SK-MEL-5 (cell line): Measurements from ENCODE around the gene LGALS1. TPM values are rescaled to one million over a fixed set of nuclear protein-coding genes. Genes with fewer than 3 reads are reported as not detected.
"Not testable (repeated sequence)": the region's sequence is repeated elsewhere in the genome, so short reads cannot be mapped to it uniquely, and the experiment has no call there.

Source experiments
- DNase-seq: peaks from one replicate; pipeline ENCODE4 v3.0.0-alpha.2; 2016; ENCODE audit warnings: low read depth, low spot score
- in situ Hi-C: cut with HindIII; loops from 2 replicates; pipeline ENCODE4 v1.10.0; 2016; ENCODE audit warnings: low sequenced_read_pairs, high pct_unique_total_duplicates, low pct_unique_long_range_greater_than_20kb
- total RNA-seq: library from RNA; depleted of rRNA; stranded (reverse); fragments of >200 nt; shearing (Covaris generic); gene quantifications from 2 replicates; pipeline ENCODE4 v1.2.3, GENCODE V29; 2014

Gene LGALS1
- total RNA-seq, 1 experiment from 2014 or later = 978 TPM

DNA sequence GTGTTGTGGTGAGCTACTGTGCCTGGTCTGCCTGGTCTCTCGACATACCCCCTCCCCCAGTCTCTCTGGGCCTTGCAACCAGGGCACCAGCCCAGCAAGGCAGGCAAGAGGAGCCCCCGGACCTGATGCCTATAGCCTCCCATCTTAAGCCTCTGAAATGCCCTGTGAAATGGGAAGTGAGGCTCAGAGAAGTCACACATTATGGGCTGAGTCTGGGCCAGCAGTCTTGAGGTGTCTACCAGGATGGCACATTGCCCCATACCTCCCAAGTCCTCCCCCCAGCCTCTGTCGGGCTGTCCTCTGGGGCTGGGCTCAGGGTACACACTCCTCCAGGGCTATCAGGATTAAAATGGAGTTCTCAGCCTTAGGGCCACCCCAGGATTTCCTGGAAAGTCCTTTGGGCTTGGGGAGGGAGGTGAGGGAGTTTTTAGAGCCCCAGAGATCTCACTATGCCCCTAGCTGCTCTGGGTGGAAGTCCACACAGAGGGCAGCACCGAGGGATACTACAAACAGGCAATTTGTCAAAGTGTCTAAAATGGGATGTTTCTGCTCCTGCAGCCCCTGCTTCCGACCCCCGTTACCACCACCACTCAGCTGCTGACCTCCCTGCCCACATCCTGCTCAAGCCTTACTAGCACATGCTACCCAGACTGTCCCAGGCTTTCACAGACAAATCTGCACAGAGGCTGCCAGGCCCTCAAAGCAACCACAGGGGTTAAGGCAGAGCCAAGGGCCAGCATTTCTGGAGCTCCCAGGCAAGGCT lies 39.1 kb upstream of the LGALS1 start:
- DNase-seq = no peak
- in situ Hi-C loops = no loop called here

- in situ Hi-C loops = no loop called here
- DNase-seq = no peak
Measured at GRCh38 chr22:37636949-37637273, 38.5 kb upstream of the LGALS1 start.

GRCh38 chr22:37638391-37639069 lies 36.9 kb upstream of the LGALS1 start:
- in situ Hi-C loops = no loop called here
- no peak for DNase-seq

GRCh38 chr22:37639070-37639760 lies 36.2 kb upstream of the LGALS1 start, which contains the start of gene SH3BP1:
Gene SH3BP1 (plus strand): TSS chr22:37639669. CDS start chr22:37639788, 119 bp downstream.
- DNase-seq = peak; percentile 60
- in situ Hi-C loops = no loop called here

- in situ Hi-C loops = no loop called here
- DNase-seq = no peak
Measured at GRCh38 chr22:37639771-37640590, 35.5 kb upstream of the LGALS1 start.

GRCh38 chr22:37640591-37641560 lies 34.6 kb upstream of the LGALS1 start:
- in situ Hi-C loops = no loop called here
- DNase-seq = no peak

GRCh38 chr22:37641561-37641949 lies 33.9 kb upstream of the LGALS1 start:
- no peak for DNase-seq
- in situ Hi-C loops = no loop called here

DNA sequence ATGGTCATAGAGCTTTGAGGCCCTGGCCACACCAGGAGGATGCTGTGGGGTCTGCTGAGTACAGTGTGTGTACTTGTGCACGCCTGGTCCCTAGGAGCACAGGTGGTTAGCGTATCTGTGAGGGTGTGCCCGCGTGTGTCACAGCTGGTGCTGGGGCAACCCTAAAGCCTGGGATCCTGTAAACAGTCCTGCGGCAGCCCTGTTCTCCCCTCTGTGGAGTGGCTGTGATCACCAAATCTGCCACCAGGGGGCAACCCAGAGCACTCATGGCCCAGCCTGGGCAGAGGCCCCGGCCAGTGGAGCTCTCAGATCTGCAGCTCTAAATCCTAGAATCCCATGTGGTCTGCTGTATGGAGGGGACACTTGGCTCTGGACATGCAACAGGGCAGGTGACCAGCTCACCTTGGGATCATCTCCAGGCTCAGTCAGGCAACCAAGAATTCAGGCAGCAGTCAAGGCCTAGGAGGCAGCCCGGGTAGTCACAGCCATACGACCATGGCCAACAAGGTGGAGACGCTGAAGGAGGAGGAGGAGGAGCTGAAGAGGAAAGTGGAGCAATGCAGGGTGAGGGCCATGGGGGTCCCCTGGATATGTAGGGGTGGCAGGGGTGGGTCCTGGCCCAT lies 32.1 kb upstream of the LGALS1 start:
- peak; percentile 85 for DNase-seq
- in situ Hi-C loops = no loop called here

- no peak for DNase-seq
- in situ Hi-C loops = no loop called here
Measured at GRCh38 chr22:37647317-37647716, 28.1 kb upstream of the LGALS1 start.

GRCh38 chr22:37647928-37648327 lies 27.5 kb upstream of the LGALS1 start:
- DNase-seq = no peak
- in situ Hi-C loops = no loop called here

DNA sequence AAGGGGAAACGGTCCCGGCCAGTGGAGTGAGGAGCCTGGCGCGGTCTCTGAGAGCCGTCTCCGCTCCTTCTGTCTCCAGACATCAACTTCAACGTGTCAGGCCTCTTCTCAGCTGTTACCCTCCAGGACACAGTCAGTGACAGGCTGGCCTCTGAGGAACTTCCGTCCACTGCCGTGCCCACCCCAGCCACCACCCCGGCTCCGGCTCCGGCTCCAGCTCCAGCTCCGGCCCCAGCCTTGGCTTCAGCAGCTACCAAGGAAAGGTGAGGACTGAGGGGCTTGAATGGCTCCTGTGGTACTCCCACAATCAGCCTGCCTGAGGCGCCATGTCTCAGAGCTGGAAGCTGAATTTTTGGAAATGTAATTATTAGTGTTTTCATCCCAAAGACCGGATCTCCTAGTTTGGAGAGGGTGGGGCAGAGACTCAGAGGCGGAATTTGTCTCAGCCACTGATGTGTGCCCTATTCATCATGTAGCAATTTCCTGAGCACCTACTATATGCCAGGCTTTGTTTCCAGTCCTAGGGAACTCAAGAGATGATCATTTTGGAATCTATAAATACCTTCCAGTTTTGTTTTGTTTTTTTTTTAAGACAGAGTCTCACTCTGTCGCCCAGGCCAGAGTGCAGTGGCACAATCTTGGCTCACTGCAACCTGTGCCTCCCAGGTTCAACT lies 24.8 kb upstream of the LGALS1 start:
- in situ Hi-C loops = no loop called here
- no peak for DNase-seq

DNA sequence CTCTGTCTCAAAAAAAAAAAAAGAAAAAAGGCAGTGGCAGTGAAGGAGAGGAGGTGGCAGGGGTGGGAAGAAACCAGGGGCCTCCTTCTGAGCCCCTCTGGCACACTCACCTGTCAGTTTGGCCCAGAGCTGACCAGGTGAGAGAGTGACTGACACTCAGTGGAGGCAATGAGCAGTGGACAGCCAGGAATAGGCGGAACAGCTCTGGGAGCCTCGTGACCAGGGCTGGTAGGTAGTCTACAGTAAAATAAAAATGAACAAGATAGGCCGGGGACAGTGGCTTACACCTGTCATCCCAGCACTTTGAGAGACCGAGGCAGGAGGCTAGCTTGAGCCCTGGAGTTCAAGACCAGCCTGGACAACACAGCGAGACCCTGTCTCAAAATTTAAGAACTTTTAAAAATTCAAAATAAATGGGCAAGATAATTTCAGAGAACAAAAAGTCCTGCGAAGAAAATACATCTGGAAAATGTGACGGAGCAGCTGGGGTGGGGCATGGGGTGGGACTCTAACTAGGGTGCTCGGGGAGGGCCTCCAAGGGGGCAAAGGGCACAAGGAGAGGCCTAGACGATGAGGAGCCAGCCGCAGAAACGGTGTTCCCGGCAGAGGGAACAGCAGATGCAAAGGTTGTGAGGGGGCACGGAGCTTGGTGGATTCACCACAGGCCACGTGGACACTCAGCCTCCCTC lies 20.7 kb upstream of the LGALS1 start:
- in situ Hi-C loops = no loop called here
- no peak for DNase-seq

DNA sequence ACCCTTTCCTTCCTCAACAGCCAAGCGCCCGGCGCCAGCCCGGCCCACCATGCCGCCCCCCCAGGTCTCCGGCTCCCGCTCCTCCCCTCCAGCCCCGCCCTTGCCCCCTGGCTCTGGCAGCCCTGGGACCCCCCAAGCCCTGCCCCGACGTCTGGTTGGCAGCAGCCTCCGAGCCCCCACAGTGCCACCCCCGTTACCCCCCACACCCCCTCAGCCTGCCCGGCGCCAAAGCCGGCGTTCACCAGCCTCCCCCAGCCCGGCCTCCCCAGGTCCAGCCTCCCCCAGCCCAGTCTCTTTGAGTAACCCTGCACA lies 20.2 kb upstream of the LGALS1 start:
- no peak for DNase-seq
- in situ Hi-C loops = no loop called here

DNA sequence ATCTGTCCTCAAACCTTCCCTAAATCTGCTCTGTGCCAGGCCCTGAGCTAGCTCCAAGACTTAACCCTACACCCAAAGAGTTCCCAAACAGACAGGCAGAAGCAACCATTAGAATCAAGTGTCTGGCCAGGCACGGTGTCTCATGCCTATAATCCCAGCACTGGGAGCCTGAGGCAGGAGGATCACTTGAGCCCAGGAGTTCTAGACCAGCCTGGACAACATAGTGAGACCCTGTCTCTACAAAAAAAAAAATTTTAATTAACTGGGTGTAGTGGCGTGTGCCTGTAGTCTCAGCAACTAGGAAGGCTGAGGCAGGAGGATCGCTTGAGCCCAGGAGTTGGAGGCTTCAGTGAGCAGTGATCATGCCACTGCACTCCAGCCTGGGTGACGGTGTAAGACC lies 18.9 kb upstream of the LGALS1 start:
- in situ Hi-C loops, DNase-seq: not testable (repeated sequence)

GRCh38 chr22:37657590-37658132 lies 17.8 kb upstream of the LGALS1 start:
- in situ Hi-C loops = no loop called here
- DNase-seq = peak; percentile 40
